ENCODE results near the gene IFIT2. TPM values are rescaled to one million over a fixed set of nuclear protein-coding genes. Genes with fewer than 3 reads are reported as not detected.
"Not testable (repeated sequence)": the region's sequence is repeated elsewhere in the genome, so short reads cannot be mapped to it uniquely, and the experiment has no call there.

Gene IFIT2
- total RNA-seq, 4 donors from 2014 or later: 3.2 to 5.3 (median 3.8) TPM

GRCh38 chr10:89348975-89349374, 47.1 kb downstream of the IFIT2 start:
- WGBS, 2 donors (ENCODE audit: low coverage in 1 of 2): 78 to 96% methylated on average over 2 of the region's 2 CpGs
- no peak for ATAC-seq
- H3K36me3 ChIP-seq: no peaks in the 10 kb centered on the region
- H3K27ac ChIP-seq: no peak overlapping the region
- H3K4me3 ChIP-seq: no peak overlapping the region
- TF ChIP-seq POLR2AphosphoS5 (IDR thresholded peaks at IDR 0.05) (no peak), EP300 (IDR thresholded peaks at IDR 0.05) (no peak), CTCF (IDR thresholded peaks at IDR 0.05) (no peak)
- H3K9me3 ChIP-seq: no peaks in the 10 kb centered on the region
- H3K27me3 ChIP-seq: no peaks in the 10 kb centered on the region
- peaks cover 4 to 44% (median 23%) of the 10 kb centered on the region in 3 donors for H3K4me1 ChIP-seq

DNA sequence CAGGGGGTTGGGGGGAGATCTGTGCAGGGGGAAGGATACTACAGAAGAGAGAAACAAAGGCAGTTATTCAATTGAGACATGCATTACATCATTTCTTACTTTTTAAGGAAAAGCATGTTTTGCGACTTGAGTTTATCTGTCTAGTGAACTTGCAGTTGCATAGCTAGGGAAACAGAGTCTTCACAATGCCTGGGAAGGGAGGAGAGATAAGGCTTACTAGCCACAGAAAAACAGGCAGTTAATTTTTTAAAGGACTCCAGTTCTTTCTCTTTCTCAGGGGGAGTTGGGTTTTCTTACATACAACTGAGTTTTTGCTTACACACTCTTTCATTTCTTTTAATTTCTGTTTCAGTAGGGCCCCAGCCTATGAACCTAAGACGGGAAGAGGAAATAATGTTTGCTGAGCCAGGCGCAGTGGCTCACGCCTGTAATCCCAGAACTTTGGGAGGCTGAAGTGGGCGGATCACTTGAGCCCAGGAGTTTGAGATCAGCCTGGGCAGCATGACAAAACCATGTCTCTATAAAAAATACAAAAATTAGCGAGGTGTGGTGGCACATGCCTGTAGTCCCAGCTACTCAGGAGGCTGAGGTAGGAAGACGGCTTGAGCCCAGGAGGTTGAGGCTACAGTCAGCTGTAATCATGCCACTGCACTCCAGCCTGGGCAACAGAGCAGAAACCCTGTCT, 48.9 kb downstream of the IFIT2 start:
- peaks cover 4 to 44% (median 23%) of the 10 kb centered on the region in 3 donors for H3K4me1 ChIP-seq
- 37 to 45% methylated on average over 6 of the region's 7 CpGs for WGBS, 2 donors (ENCODE audit: low coverage in 1 of 2)
- H3K36me3 ChIP-seq, H3K9me3 ChIP-seq, H3K27me3 ChIP-seq: not testable (repeated sequence)
- peak; percentile 11 for TF ChIP-seq POLR2AphosphoS5 (IDR thresholded peaks at IDR 0.05)
- peak overlapping the region; percentile 23 to 78 (median 74) for H3K27ac ChIP-seq
- H3K4me3 ChIP-seq: peak overlapping the region in 1 of 2 donors; percentile 3
- peak; percentile 48 for ATAC-seq

DNA sequence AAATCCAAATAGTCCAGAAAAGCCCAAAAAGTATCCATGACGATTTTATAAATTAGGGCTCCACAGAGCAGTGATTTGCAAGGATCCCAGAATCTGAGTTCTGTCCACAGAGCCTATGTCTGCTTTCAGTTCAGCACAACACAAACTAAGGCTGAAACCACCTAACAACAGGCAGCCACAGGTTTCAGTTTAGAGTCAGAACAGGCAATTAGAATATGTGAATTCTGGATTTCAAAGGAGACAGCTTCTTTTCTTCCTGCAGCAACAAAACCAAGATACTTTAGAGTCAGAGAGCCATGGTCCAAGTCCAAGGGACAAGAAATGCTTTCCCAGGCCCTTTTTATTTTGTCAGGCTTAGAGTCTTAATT, 49.5 kb downstream of the IFIT2 start:
- H3K4me3 ChIP-seq: peak overlapping the region in 1 of 2 donors; percentile 3
- peak; percentile 31 for ATAC-seq
- H3K4me1 ChIP-seq: peaks cover 4 to 41% (median 23%) of the 10 kb centered on the region in 3 donors
- no peak for TF ChIP-seq POLR2AphosphoS5 (IDR thresholded peaks at IDR 0.05)
- TF ChIP-seq POLR2A (IDR thresholded peaks at IDR 0.05): no peak
- TF ChIP-seq CTCF (IDR thresholded peaks at IDR 0.05): no peak
- TF ChIP-seq EP300 (IDR thresholded peaks at IDR 0.05): no peak
- H3K27me3 ChIP-seq: no peaks in the 10 kb centered on the region
- H3K36me3 ChIP-seq: no peaks in the 10 kb centered on the region
- H3K9me3 ChIP-seq: no peaks in the 10 kb centered on the region
- H3K27ac ChIP-seq: peak overlapping the region; percentile 23 to 78 (median 74)
- 25 to 50% methylated on average over 1 of the region's 1 CpG for WGBS, 2 donors (ENCODE audit: low coverage in 1 of 2)

GRCh38 chr10:89351780-89352597, 50.1 kb downstream of the IFIT2 start:
- 44 to 63% methylated on average over 11 to 12 of the region's 12 CpGs for WGBS, 2 donors (ENCODE audit: low coverage in 1 of 2)

More at GRCh38 chr10:89351780-89352597, 50.1 kb downstream of the IFIT2 start:
- Histone ChIP-seq H3K27me3 (no peaks in the 10 kb centered on the region), H3K9me3 (no peaks in the 10 kb centered on the region), H3K36me3 (no peaks in the 10 kb centered on the region), H3K4me3 (no peak overlapping the region), H3K27ac (peak overlapping the region; percentile 23 to 78 (median 74)), H3K4me1 (peaks cover 4 to 35% (median 23%) of the 10 kb centered on the region in 3 donors)
- peak; percentile 62 for ATAC-seq
- TF ChIP-seq CTCF (IDR thresholded peaks at IDR 0.05) (no peak), POLR2AphosphoS5 (IDR thresholded peaks at IDR 0.05) (peak; percentile 45), EP300 (IDR thresholded peaks at IDR 0.05) (no peak)
